Measurements from ENCODE around the gene DOCK6. TPM values are rescaled to one million over a fixed set of nuclear protein-coding genes. Genes with fewer than 3 reads are reported as not detected.
"Not testable (repeated sequence)": the region's sequence is repeated elsewhere in the genome, so short reads cannot be mapped to it uniquely, and the experiment has no call there.

The DOCK6 gene
- total RNA-seq, 1 experiment from 2014 or later, result 54.8 TPM

DNA sequence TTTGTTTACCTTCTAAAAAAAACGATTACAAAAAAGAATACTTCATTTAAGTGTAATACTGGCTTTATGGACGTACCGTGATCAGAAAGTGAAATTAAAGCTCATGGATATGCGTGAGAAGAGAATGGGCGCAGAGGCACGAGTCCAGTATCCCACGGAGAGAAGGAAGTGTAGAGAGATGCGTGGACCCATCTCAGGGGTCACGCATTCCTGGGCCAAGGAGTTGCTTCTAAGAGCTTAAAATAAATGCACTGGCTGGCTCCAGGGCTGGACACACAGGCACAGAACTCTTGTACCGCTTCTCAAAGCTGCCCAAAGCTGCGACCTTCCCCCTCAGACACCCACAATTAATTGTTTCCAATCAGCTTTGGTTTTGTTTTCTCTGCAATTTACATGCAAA, 98.0 kb downstream of the DOCK6 start:
- no peaks in the 10 kb centered on the region for H3K36me3 Mint-ChIP-seq (ENCODE audit: insufficient read depth, unreplicated experiment)
- intact Hi-C loops (cut with micrococcal nuclease; ENCODE audit: unreplicated experiment), result no loop called here
- no peaks in the 10 kb centered on the region for H3K9me3 Mint-ChIP-seq (ENCODE audit: low read depth, unreplicated experiment)
- H3K27me3 Mint-ChIP-seq (ENCODE audit: unreplicated experiment), result no peaks in the 10 kb centered on the region
- TF ChIP-seq, protein P1, sequence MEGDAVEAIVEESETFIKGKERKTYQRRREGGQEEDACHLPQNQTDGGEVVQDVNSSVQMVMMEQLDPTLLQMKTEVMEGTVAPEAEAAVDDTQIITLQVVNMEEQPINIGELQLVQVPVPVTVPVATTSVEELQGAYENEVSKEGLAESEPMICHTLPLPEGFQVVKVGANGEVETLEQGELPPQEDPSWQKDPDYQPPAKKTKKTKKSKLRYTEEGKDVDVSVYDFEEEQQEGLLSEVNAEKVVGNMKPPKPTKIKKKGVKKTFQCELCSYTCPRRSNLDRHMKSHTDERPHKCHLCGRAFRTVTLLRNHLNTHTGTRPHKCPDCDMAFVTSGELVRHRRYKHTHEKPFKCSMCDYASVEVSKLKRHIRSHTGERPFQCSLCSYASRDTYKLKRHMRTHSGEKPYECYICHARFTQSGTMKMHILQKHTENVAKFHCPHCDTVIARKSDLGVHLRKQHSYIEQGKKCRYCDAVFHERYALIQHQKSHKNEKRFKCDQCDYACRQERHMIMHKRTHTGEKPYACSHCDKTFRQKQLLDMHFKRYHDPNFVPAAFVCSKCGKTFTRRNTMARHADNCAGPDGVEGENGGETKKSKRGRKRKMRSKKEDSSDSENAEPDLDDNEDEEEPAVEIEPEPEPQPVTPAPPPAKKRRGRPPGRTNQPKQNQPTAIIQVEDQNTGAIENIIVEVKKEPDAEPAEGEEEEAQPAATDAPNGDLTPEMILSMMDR (IDR thresholded peaks at IDR 0.05; ENCODE audit: unreplicated experiment), result no peak
- H3K4me3 Mint-ChIP-seq (ENCODE audit: low read depth, unreplicated experiment), result no peak overlapping the region
- no peaks in the 10 kb centered on the region for H3K4me1 Mint-ChIP-seq (ENCODE audit: low read depth, unreplicated experiment)
- CTCF ChIA-PET, result no interaction called here
- DNase-seq, result no peak
- TSS peak; percentile 73 for BruUV-seq (replicated peaks)
- H3K27ac Mint-ChIP-seq (ENCODE audit: unreplicated experiment), result no peak overlapping the region

DNA sequence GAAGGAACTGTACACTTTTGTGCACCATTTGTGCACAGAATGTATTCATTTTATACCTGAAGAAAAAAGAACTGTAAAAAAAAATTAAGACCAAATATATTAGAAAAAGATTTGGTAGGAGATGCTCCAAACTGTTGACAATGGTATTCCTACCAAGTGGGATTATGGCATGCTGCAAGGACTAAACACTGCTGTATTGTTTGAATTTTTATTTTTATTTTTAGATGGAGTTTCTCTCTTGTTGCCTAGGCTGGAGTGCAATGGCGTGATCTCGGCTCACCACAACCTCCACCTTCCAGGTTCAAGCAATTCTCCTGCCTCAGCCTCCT, 101.9 kb downstream of the DOCK6 start:
- intact Hi-C loops (cut with micrococcal nuclease; ENCODE audit: unreplicated experiment); H3K9me3 Mint-ChIP-seq (ENCODE audit: low read depth, unreplicated experiment); BruUV-seq (replicated peaks); H3K4me3 Mint-ChIP-seq (ENCODE audit: low read depth, unreplicated experiment); H3K4me1 Mint-ChIP-seq (ENCODE audit: low read depth, unreplicated experiment); H3K36me3 Mint-ChIP-seq (ENCODE audit: insufficient read depth, unreplicated experiment); DNase-seq; H3K27me3 Mint-ChIP-seq (ENCODE audit: unreplicated experiment); CTCF ChIA-PET; H3K27ac Mint-ChIP-seq (ENCODE audit: unreplicated experiment): not testable (repeated sequence)

DNA sequence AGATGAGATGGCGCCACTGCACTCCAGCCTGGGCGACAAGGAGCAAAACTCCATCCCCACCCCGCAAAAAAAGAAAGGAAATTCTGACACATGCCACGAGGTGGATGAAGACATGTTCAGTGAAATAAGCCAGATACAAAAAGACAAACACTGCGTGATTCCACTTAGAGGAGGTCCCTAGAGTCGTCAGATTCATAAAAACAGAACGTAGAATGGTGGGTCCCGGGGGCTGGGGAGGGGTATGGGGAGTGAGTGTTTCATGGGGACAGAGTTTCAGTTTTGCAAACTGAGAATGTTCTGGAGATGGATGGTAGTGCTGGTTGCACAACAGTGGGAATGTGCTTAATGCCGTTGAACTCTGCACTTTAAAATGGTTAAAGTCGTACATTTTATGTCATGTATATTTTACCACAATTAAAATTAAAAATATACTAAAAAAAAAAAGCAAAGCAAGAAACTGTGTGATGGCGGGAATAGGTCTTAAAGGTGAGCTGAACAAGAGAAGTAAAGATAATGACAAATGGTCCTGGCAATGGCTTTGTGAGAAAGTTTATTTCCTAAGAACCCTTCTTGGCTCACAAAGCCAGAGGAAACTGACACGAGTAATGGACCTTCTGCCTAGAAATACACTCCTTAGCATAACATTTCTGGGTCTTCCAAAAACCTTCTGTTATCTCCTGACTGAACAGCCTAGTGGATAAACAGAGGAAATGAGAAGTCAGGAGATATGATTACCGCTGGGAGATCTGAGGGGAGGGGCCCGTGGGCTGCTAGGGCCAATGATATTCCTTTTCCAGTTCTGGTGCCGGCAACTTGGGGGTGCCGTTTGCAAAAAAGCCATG, 102.5 kb downstream of the DOCK6 start:
- BruUV-seq (replicated peaks), result no TSS peak
- TF ChIP-seq, protein P1 (IDR thresholded peaks at IDR 0.05; ENCODE audit: unreplicated experiment), result no peak
- H3K36me3 Mint-ChIP-seq (ENCODE audit: insufficient read depth, unreplicated experiment), result peaks cover 10% of the 10 kb centered on the region
- H3K9me3 Mint-ChIP-seq (ENCODE audit: low read depth, unreplicated experiment), result no peaks in the 10 kb centered on the region
- CTCF ChIA-PET, result no interaction called here
- H3K27ac Mint-ChIP-seq (ENCODE audit: unreplicated experiment), result no peak overlapping the region
- no peaks in the 10 kb centered on the region for H3K27me3 Mint-ChIP-seq (ENCODE audit: unreplicated experiment)
- intact Hi-C loops (cut with micrococcal nuclease; ENCODE audit: unreplicated experiment), result no loop called here
- H3K4me1 Mint-ChIP-seq (ENCODE audit: low read depth, unreplicated experiment), result peaks cover 8% of the 10 kb centered on the region
- no peak overlapping the region for H3K4me3 Mint-ChIP-seq (ENCODE audit: low read depth, unreplicated experiment)
- DNase-seq, result no peak

DNA sequence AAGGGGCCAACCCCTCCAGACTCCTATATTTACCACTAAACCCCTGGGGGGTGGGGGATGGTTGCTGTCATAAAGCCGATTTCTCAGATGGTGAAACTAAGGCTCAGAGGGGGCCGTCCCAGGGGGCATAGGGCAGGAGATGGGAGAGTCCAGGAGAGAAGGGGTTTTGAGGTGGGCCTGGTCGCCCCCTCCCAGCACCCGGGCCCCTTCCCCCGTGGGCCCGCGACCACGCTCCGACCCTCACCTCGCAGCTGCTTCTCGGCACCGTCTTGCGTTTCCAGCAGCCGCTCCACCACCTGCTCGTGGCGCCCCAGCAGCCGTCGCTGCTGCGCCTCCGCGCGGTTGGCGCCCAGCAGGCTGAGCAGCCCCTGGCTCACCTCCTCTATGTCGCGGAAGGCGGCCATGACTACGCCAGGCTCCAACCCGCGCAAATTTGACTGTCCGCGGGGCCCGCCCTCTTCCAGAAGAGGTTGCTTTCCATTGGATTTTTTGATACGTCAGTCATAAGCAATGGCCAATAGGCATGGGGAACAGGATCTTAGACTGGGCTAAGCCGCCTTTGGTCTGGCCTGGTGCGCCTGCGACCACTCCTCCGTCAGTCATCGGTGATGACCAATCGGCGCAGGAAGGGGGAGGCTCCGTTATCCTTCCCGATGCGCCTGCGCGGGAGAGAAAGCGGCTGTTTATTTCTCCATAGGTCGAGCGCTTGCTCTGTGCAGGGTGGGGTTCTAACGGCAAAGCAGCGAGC, 106.8 kb downstream of the DOCK6 start, which contains the start of gene SPC24:
Gene SPC24, minus strand, starts transcription at position 410 of the 748 bp plus-strand sequence. Its CDS starts 6 bp downstream, at position 404.
- TF ChIP-seq, protein P1 (IDR thresholded peaks at IDR 0.05; ENCODE audit: unreplicated experiment), result no peak
- intact Hi-C loops (cut with micrococcal nuclease; ENCODE audit: unreplicated experiment), result no loop called here
- Mint-ChIP-seq H3K4me1 (ENCODE audit: low read depth, unreplicated experiment) (peaks cover 16% of the 10 kb centered on the region), H3K9me3 (ENCODE audit: low read depth, unreplicated experiment) (no peaks in the 10 kb centered on the region), H3K27ac (ENCODE audit: unreplicated experiment) (peak within 1 kb of the TSS; percentile 74), H3K4me3 (ENCODE audit: low read depth, unreplicated experiment) (peak within 1 kb of the TSS; percentile 79), H3K36me3 (ENCODE audit: insufficient read depth, unreplicated experiment) (peaks cover 18% of the 10 kb centered on the region), H3K27me3 (ENCODE audit: unreplicated experiment) (no peaks in the 10 kb centered on the region)
- DNase-seq, result peak; percentile 92
- BruUV-seq (replicated peaks), result no TSS peak
- CTCF ChIA-PET, result interaction anchor here (0.8 kb wide), 1 partner anchor 12 kb away, joined by 3 read pairs; no protein-coding TSS in a partner anchor
